Calu3 (cell line): ENCODE data around the gene DHX15. TPM values are rescaled to one million over a fixed set of nuclear protein-coding genes. Genes with fewer than 3 reads are reported as not detected.

Experiments used
- BruUV-seq: library from RNA; stranded (reverse); fragments of 400-500 nt; replicated peaks from 2 replicates; lab custom pipeline; 2021; lab: Mats Ljungman, UMichigan
- CTCF ChIA-PET: fragments of 300-600 bp; sonication (Branson Sonifier 250); formaldehyde crosslinking; loops from one replicate; lab custom pipeline; 2022; ENCODE audit warnings: antibody characterized with exemption; lab: Charles Lee
- DNase-seq: peaks from one replicate; pipeline ENCODE4 v3.0.0; 2022
- H3K27ac Mint-ChIP-seq: one replicate; pipeline ENCODE4 v1.8.0; 2022; ENCODE audit warnings: mixed read lengths; ENCODE audit not compliant: unreplicated experiment
- H3K27me3 Mint-ChIP-seq: one replicate; pipeline ENCODE4 v1.8.0; 2022; ENCODE audit warnings: mixed read lengths; ENCODE audit not compliant: unreplicated experiment
- H3K36me3 Mint-ChIP-seq: one replicate; pipeline ENCODE4 v1.8.0; 2022; ENCODE audit warnings: mild to moderate bottlenecking, moderate library complexity, mixed read lengths; ENCODE audit not compliant: insufficient read depth, unreplicated experiment
- H3K4me1 Mint-ChIP-seq: one replicate; pipeline ENCODE4 v1.8.0; 2022; ENCODE audit warnings: mild to moderate bottlenecking, low read depth, mixed read lengths; ENCODE audit not compliant: unreplicated experiment
- H3K4me3 Mint-ChIP-seq: one replicate; pipeline ENCODE4 v1.8.0; 2022; ENCODE audit warnings: mild to moderate bottlenecking, low read depth, moderate library complexity, mixed read lengths; ENCODE audit not compliant: unreplicated experiment
- H3K9me3 Mint-ChIP-seq: one replicate; pipeline ENCODE4 v1.8.0; 2022; ENCODE audit warnings: low read depth, mixed read lengths; ENCODE audit not compliant: unreplicated experiment
- intact Hi-C: fragments of 100-400 bp; cut with micrococcal nuclease; formaldehyde crosslinking; loops from one replicate; pipeline ENCODE4 v1.10.0; 2022; ENCODE audit not compliant: unreplicated experiment
- total RNA-seq: library from RNA; stranded (reverse); gene quantifications from 2 replicates; pipeline ENCODE4 v1.2.3, GENCODE V29; 2022
- TF ChIP-seq, protein P1 (sequence below): fragments of 200-600 bp; IDR thresholded peaks from one replicate; pipeline ENCODE4 v1.8.0; 2022; ENCODE audit warnings: antibody characterized with exemption; ENCODE audit not compliant: unreplicated experiment

DHX15 gene
- total RNA-seq, 1 experiment from 2014 or later = 169 TPM

DNA sequence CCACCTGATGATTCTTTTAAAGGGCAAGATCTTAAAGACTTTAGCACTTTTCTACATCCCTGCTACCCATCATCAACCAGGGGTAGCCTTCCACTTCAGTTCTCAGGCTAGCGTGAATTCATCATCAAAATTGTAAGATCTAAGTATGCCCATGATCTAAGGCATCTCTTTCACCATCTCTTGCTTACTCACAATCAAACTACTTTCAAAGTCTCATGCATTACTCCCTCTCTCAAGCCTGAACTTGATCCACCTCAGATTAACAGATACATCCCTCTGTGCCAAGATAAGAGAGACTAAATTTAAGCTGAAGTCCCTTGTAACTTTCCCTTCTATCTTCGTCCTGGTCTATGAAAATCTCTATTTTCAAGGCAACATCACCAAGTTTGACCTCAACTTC, 62.8 kb downstream of the DHX15 start:
- Mint-ChIP-seq H3K4me3 (no peak overlapping the region), H3K27me3 (no peaks in the 10 kb centered on the region), H3K27ac (no peak overlapping the region), H3K36me3 (peaks cover 57% of the 10 kb centered on the region), H3K4me1 (peaks cover 27% of the 10 kb centered on the region), H3K9me3 (no peaks in the 10 kb centered on the region)
- no TSS peak for BruUV-seq
- CTCF ChIA-PET = no interaction called here
- no peak for DNase-seq
- intact Hi-C loops = no loop called here
- TF ChIP-seq, protein P1, sequence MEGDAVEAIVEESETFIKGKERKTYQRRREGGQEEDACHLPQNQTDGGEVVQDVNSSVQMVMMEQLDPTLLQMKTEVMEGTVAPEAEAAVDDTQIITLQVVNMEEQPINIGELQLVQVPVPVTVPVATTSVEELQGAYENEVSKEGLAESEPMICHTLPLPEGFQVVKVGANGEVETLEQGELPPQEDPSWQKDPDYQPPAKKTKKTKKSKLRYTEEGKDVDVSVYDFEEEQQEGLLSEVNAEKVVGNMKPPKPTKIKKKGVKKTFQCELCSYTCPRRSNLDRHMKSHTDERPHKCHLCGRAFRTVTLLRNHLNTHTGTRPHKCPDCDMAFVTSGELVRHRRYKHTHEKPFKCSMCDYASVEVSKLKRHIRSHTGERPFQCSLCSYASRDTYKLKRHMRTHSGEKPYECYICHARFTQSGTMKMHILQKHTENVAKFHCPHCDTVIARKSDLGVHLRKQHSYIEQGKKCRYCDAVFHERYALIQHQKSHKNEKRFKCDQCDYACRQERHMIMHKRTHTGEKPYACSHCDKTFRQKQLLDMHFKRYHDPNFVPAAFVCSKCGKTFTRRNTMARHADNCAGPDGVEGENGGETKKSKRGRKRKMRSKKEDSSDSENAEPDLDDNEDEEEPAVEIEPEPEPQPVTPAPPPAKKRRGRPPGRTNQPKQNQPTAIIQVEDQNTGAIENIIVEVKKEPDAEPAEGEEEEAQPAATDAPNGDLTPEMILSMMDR = no peak

DNA sequence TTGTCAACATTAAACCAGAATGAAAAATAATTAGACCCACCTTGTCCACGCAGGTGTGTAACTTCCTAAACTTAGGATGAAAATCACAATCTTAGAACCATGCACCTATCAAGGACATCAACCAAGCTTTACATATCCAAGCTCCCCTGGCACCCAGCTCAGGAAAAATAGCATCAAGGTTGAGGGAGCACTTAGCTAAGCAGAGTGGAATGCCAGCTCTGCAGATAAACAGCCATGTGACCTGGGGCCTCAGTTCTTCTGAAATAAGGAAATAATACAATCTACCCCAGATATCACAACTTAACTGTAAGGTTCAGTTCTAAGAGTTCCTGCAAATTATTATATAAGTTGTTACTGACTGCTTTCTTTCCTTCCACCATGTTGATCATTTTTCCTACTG, 64.7 kb downstream of the DHX15 start:
- DNase-seq = no peak
- Mint-ChIP-seq H3K27ac (no peak overlapping the region), H3K4me3 (no peak overlapping the region), H3K9me3 (no peaks in the 10 kb centered on the region), H3K36me3 (peaks cover 54% of the 10 kb centered on the region), H3K27me3 (no peaks in the 10 kb centered on the region), H3K4me1 (peaks cover 27% of the 10 kb centered on the region)
- no TSS peak for BruUV-seq
- TF ChIP-seq, protein P1 = no peak
- CTCF ChIA-PET = no interaction called here
- intact Hi-C loops = no loop called here

DNA sequence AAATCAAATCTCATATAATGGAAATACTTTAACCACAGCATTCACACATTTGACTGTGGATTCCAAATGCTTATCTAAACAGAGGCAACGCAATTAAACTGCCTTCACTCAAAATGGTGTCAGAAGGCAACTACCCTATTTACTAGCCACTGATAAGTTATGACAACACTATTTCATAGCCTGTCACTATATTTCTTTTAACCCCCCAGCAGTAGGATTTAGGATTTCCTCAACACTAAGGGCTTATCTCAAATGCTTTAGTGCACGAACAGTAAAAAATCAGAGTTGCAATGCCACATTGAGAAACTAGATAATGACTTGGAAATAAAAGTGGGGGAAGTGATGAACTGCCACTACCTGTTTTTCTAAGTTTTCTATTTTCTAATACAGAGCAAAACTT, 66.7 kb downstream of the DHX15 start:
- no peak overlapping the region for H3K27ac Mint-ChIP-seq

DNA sequence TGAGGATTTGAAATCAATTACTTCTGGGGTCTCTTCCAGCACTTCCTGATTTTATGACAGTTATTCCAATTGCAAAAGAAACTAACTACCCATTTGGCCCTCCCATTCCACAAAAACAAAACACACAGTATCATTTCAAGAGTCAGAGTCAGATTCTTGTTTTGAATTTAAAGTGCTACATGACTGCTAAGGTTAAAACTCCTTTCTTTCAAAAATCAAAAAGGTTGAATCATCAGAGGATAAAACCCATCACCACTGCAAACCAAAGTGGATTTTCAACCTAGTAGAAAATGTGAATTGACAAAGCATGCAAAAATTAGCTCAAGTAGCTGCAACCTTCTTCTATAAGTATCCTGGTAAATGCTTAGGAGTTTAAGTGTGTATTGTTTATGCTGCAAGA, 67.4 kb downstream of the DHX15 start:
- H3K9me3 Mint-ChIP-seq = no peaks in the 10 kb centered on the region
- CTCF ChIA-PET = no interaction called here
- H3K27ac Mint-ChIP-seq = no peak overlapping the region
- H3K36me3 Mint-ChIP-seq = peaks cover 40% of the 10 kb centered on the region
- no TSS peak for BruUV-seq
- no peak for DNase-seq
- peaks cover 17% of the 10 kb centered on the region for H3K4me1 Mint-ChIP-seq
- TF ChIP-seq, protein P1 = no peak
- intact Hi-C loops = no loop called here
- no peaks in the 10 kb centered on the region for H3K27me3 Mint-ChIP-seq
- no peak overlapping the region for H3K4me3 Mint-ChIP-seq

More for the DNA sequence above, 66.7 kb downstream of the DHX15 start:
- no peak for DNase-seq
- Mint-ChIP-seq H3K4me1 (peaks cover 24% of the 10 kb centered on the region), H3K27me3 (no peaks in the 10 kb centered on the region), H3K4me3 (no peak overlapping the region), H3K36me3 (peaks cover 47% of the 10 kb centered on the region), H3K9me3 (no peaks in the 10 kb centered on the region)
- BruUV-seq = no TSS peak
- intact Hi-C loops = no loop called here
- TF ChIP-seq, protein P1 = no peak
- CTCF ChIA-PET = no interaction called here

DNA sequence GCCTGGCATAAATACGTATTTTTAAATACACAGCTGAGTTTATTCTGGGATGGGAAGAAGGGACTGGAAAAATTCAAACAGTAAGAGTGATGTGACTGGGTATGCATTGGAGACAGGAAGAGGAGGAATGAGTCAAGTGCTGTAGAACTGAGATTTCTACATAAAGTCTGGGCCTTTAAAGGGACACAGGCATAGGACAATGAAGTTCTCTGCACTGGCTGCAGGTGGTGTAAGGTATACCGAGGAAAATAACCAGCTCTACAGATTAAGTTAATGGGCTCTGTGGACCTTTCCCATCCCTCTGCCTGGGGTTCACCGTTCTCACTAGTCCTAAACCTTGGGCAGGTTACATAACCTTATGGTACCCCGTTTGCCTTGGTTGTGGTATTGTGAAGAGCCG, 68.7 kb downstream of the DHX15 start:
- Mint-ChIP-seq H3K4me1 (peaks cover 9% of the 10 kb centered on the region), H3K27me3 (no peaks in the 10 kb centered on the region), H3K36me3 (peaks cover 34% of the 10 kb centered on the region), H3K27ac (no peak overlapping the region), H3K9me3 (no peaks in the 10 kb centered on the region), H3K4me3 (no peak overlapping the region)
- TF ChIP-seq, protein P1 = no peak
- CTCF ChIA-PET = no interaction called here
- intact Hi-C loops = no loop called here
- BruUV-seq = no TSS peak
- no peak for DNase-seq
